Endothelial cell (in vitro differentiated cells): ENCODE results near the gene NOC4L. TPM values are rescaled to one million over a fixed set of nuclear protein-coding genes. Genes with fewer than 3 reads are reported as not detected.
"Not testable (repeated sequence)": the region's sequence is repeated elsewhere in the genome, so short reads cannot be mapped to it uniquely, and the experiment has no call there.

Experiments
- DNase-seq: peaks from one replicate; pipeline ENCODE4 v3.0.0; 2021; ENCODE audit warnings: low spot score
- H3K27ac Mint-ChIP-seq: one replicate; pipeline ENCODE4 v1.8.0; 2021; ENCODE audit warnings: mixed read lengths, inconsistent platforms; ENCODE audit not compliant: unreplicated experiment
- H3K27me3 Mint-ChIP-seq: one replicate; pipeline ENCODE4 v1.8.0; 2021; ENCODE audit warnings: mild to moderate bottlenecking, moderate library complexity, mixed read lengths, inconsistent platforms; ENCODE audit not compliant: unreplicated experiment
- H3K36me3 Mint-ChIP-seq: one replicate; pipeline ENCODE4 v1.8.0; 2021; ENCODE audit warnings: mild to moderate bottlenecking, low read depth, mixed read lengths, inconsistent platforms; ENCODE audit not compliant: unreplicated experiment
- H3K4me1 Mint-ChIP-seq: one replicate; pipeline ENCODE4 v1.8.0; 2021; ENCODE audit warnings: mild to moderate bottlenecking, mixed read lengths, inconsistent platforms; ENCODE audit not compliant: unreplicated experiment
- H3K4me3 Mint-ChIP-seq: one replicate; pipeline ENCODE4 v1.8.0; 2021; ENCODE audit warnings: mild to moderate bottlenecking, mixed read lengths, inconsistent platforms; ENCODE audit not compliant: unreplicated experiment
- H3K9me3 Mint-ChIP-seq: one replicate; pipeline ENCODE4 v1.8.0; 2021; ENCODE audit warnings: mixed read lengths, inconsistent platforms; ENCODE audit not compliant: unreplicated experiment
- CTCF ChIP-seq: fragments of 200-600 bp; sonication (generic); IDR thresholded peaks from one replicate; pipeline ENCODE4 v1.5.0; 2021; ENCODE audit warnings: antibody characterized with exemption; ENCODE audit not compliant: unreplicated experiment
- total RNA-seq: library from RNA; stranded (reverse); fragmentation: NEBNext Ultra II Directional; extraction: Animal tissue kit (Norgen Biotek cat#: 25700); gene quantifications from one replicate; pipeline ENCODE4 v1.2.1, GENCODE V29; 2021; ENCODE audit not compliant: unreplicated experiment

Gene NOC4L
- total RNA-seq, 1 donor from 2014 or later = 18.2 TPM

GRCh38 chr12:132194556-132194955 lies 50.3 kb downstream of the NOC4L start:
- no peak for TF ChIP-seq CTCF
- Mint-ChIP-seq H3K36me3 (no peaks in the 10 kb centered on the region), H3K27ac (no peak overlapping the region), H3K4me1 (no peaks in the 10 kb centered on the region), H3K4me3 (no peak overlapping the region), H3K27me3 (peaks cover 9% of the 10 kb centered on the region), H3K9me3 (no peaks in the 10 kb centered on the region)
- DNase-seq = no peak

- H3K27me3 Mint-ChIP-seq, DNase-seq, H3K4me3 Mint-ChIP-seq, H3K9me3 Mint-ChIP-seq, H3K27ac Mint-ChIP-seq, H3K4me1 Mint-ChIP-seq, H3K36me3 Mint-ChIP-seq: not testable (repeated sequence)
Measured at GRCh38 chr12:132195242-132195641, 51.0 kb downstream of the NOC4L start.

- Mint-ChIP-seq H3K36me3 (no peaks in the 10 kb centered on the region), H3K4me3 (no peak overlapping the region), H3K27me3 (peaks cover 3% of the 10 kb centered on the region), H3K4me1 (no peaks in the 10 kb centered on the region), H3K9me3 (no peaks in the 10 kb centered on the region), H3K27ac (no peak overlapping the region)
- no peak for DNase-seq
- TF ChIP-seq CTCF = no peak
Measured at GRCh38 chr12:132196038-132196872, 52.0 kb downstream of the NOC4L start.

- Mint-ChIP-seq H3K36me3 (no peaks in the 10 kb centered on the region), H3K27ac (no peak overlapping the region), H3K4me3 (no peak overlapping the region), H3K9me3 (no peaks in the 10 kb centered on the region), H3K4me1 (no peaks in the 10 kb centered on the region), H3K27me3 (peaks cover 2% of the 10 kb centered on the region)
- no peak for DNase-seq
- no peak for TF ChIP-seq CTCF
Measured at GRCh38 chr12:132196873-132197390, 52.7 kb downstream of the NOC4L start.

GRCh38 chr12:132197581-132198354 lies 53.5 kb downstream of the NOC4L start:
- DNase-seq = no peak
- no peak overlapping the region for H3K4me3 Mint-ChIP-seq
- TF ChIP-seq CTCF = no peak
- no peaks in the 10 kb centered on the region for H3K9me3 Mint-ChIP-seq
- H3K4me1 Mint-ChIP-seq = no peaks in the 10 kb centered on the region
- H3K36me3 Mint-ChIP-seq = no peaks in the 10 kb centered on the region
- no peak overlapping the region for H3K27ac Mint-ChIP-seq
- peaks cover 2% of the 10 kb centered on the region for H3K27me3 Mint-ChIP-seq
